NAMALWA (cell line): ENCODE measurements around the gene TRAPPC8.
"Not testable (repeated sequence)": the region's sequence is repeated elsewhere in the genome, so short reads cannot be mapped to it uniquely, and the experiment has no call there.

Source experiments
- DNase-seq: peaks from one replicate; pipeline ENCODE4 v3.0.0-alpha.2; 2015; ENCODE audit warnings: low spot score

TRAPPC8 gene

DNA sequence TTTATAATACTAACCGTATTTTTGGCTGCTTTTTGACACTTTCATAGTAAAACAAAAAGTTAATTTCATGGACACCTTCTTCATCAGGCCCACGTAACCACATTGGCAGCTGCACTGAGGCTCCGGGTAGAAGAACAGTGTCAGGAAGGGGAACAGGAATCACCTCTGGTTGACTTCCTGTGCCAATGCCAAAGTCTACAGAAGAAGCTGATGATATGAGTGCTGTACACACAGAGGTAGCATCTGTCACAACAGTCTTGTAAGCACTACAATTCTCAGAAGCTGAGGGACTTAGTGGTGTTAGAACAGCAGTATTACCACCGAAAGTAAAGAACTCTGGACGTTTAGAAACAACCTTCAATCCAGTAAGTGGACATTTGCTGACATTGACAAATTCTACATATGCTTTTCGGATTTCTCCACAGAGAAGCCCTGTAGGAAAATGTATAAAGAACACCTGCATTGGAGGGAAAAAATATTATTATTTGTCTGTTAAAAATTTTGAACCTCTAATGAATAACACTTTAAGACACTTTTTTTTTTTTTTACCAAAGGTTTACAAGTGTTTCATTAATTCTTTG is 85.3 kb downstream of the TRAPPC8 start:
- no peak for DNase-seq

DNA sequence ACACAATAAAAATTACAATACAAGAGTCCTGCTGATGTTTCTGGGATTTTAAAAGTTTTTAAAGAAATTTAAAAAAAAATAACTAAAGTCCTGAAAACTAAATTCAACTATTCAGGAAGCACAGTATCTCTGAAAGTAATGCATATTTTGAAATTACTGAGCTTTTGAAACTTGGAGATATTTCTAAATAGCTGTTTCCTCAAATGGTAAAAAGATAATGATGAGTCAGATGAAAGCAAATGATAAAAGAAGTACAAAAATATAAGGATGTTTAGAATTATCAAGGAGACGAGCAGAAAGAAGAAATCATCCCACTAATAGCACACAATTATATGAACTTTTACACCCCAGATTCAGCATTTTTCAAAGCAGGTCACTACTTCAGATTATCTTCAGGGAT is 92.1 kb downstream of the TRAPPC8 start:
- DNase-seq = no peak

DNA sequence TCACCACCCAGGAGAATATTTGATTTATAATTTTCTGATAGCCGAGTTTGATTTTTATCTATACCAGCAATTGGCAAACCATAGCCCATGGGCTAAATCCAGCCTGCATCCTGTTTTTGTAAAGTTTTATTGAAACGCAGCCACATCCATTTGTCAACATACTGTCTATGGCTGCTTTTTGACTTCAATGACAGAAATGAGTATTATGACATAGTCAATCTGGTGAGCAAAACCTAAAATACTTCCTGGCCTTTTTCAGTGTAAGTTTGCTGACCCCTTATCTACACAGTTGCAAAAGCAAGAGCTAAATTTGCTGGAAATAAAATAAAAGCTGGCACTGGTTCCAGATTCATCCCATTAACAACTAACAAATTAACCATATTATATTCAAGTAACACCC is 102.4 kb downstream of the TRAPPC8 start:
- DNase-seq = no peak

DNA sequence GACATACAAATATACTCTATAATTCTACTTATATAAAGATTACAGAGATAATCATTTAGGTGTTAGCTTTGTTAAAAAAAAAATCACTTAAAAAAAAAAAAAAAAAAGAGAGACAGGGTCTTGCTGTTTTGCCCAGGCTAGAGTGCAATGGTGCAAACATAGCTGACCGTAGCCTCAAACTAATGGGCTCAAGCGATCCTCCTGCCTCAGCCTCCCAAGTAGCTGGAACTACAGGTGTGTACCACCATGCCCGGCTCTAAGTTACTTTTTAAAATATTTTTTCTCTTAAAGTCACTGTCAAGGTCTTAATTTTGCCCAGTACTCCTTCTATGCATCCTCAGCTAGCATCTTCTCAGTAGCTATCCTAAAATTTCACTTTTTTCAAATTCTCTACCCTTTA is 105.0 kb downstream of the TRAPPC8 start:
- no peak for DNase-seq

DNA sequence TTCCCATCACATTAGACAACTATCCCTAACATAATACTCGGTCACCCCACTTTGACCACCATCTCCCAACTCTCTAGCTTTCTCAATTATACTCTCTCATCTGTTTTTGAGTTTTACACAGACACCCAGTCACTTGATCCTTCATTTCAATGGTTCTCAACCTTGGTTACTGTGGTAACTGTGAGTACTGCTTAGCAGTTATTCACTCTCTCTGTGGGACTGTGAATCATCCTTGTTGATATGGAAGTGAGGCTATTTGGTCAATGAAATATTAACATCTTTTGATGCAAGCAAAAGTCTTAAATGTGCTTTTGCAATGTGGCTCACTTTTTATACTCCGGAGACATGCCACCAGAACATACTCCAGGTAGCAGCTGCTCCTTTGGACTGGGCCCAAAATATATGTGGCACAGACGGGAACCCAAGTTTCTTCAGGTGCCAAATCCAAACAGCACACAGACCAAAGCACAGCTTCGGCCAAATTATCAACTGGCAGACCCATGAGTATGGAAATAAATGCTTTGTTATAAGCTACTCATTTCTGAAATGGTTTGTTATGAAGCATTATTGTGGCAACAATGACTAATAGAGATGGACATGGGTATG is 107.3 kb downstream of the TRAPPC8 start:
- no peak for DNase-seq

DNA sequence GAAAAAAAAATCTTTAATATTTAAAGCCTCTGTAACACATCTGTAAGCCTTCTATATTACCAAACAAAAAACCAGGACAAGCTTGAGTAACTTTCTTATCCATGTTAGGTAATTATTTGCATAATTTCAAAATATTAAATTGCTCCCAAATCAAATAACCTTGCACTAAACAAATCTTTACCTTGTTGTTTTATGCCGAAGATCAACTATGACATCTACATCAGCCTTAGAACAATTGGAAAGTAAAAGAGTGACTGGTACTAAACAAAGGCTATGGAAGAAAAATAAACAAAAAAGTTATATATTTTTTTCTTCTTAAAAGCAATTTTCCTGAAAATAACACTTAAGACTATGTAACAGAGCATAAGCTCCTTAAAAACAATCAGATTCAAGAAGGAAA is 111.0 kb downstream of the TRAPPC8 start:
- DNase-seq = no peak

DNA sequence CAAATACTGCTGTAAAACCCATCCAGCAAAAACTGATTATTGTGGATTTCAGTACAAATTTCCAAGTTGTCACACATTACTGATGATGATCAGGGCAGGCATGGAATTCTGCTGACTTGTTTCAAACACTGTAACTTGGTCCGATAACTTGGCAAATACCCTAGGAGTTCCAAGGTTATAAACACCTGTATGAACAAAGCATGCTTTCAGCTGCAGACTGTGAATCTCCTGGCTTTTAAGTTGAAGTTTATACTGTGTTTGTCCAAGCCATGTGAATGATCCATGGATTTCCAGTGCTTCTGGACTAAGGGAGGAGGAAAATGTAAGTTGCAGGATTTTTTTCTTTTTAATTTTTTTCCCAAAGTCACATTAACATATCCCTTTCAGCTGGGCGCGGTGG is 112.2 kb downstream of the TRAPPC8 start:
- no peak for DNase-seq

DNA sequence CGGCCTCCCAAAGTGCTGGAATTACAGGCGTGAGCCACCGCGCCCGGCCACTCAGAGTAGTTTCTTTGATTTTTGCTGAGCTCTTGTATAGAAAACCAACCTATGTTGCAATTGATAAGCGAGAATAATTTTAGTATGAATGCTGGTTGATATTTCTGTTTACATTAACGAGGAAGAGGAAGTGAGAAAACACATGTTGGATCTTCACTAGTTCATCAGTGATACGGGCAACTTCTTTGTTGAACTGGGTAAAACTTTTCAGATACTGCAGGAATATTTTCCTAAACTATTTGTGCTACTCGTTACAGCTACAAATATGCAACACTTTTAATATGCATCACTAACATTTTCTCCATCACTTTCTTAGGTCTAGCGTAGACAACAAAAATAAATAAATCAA is 114.3 kb downstream of the TRAPPC8 start:
- no peak for DNase-seq

DNA sequence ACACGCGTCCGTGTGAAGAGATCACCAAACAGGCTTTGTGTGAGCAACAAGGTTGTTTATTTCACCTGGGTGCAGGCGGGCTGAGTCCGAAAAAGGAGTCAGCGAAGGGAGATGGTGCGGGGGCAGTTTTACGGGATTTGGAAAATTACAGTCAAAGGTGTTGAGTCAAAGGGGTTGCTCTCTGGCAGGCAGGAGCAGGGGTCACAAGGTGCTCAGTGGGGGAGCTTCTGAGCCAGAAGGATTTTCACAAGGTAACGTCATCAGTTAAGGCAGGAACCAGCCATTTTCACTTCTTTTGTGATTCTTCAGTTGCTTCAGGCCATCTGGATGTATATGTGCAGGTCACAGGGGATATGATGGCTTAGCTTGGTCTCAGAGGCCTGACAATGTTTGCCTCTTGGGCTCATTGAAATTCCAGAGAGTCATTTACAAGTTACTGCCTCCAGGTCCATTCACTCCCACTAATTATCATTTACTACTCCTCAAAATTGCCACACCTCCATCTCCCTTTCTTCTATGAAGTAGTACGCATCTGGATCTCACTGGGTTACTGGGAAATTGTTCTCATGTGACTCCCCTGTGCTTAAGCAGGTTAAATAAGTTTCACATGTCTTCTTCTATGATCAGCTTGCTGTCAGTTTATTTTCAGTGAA is 116.1 kb downstream of the TRAPPC8 start:
- not testable (repeated sequence) for DNase-seq

DNA sequence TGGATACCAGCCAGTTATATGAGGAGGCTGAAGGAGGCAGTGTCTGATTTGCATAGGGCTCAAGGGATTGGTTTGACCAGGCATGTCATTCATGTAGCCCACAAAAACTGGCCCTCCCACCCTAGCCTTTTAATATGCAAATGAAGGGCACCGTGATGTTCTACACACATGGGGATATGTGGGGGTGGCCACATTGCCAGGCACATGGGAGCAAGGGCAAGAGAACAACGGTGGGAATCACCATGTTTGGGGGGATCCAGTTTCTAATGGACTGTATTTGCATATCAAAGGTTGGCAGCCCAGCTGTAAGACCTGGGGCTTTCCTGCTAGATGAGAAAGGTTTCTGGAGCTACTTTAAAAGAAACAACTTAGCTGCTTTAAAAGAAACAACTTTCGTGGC is 117.2 kb downstream of the TRAPPC8 start:
- DNase-seq = peak; percentile 44

DNA sequence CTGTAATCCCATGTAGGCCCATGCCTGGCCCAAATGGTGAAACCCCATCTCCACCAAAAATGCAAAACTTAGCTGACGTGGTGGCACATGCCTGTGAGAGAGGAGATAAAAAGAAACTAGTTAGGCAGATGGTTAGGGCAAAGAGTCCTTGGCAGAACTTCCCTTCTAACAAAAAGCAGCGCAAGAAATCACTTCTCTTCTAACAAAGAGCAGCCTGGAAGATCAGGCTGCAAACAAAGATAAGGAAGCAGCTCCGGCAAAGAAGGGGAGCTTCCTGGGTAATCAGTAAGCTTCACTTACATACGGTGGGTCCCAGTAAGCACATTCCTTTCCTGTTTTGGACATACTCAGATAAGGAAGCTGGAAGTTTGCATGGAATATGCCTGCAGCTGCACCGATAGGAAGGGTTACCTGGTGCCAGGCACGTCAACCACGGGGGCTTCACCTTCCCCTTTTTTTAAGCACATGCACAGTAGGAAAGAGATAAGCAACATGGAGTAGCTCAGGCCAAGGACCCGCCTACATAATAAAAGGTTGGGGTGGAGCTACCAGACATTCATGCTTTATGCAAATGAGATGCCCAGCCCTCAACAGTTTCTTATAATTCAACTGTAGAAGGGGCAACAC is 121.3 kb downstream of the TRAPPC8 start:
- peak; percentile 22 for DNase-seq

DNA sequence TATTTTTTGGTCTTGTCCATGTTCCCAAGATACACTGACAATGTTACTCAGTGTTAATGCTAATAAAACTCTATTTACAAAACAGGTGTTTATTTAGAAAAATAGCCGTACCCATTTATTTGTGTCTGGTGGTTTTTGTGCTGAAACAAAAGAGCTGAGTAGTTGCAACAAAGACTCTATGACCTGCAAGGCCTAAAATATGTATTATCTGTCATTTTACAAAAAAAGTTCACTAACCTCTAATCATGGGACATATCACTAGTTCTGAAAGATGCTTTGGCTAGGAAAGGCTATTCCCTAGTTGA is 123.1 kb downstream of the TRAPPC8 start:
- no peak for DNase-seq

DNA sequence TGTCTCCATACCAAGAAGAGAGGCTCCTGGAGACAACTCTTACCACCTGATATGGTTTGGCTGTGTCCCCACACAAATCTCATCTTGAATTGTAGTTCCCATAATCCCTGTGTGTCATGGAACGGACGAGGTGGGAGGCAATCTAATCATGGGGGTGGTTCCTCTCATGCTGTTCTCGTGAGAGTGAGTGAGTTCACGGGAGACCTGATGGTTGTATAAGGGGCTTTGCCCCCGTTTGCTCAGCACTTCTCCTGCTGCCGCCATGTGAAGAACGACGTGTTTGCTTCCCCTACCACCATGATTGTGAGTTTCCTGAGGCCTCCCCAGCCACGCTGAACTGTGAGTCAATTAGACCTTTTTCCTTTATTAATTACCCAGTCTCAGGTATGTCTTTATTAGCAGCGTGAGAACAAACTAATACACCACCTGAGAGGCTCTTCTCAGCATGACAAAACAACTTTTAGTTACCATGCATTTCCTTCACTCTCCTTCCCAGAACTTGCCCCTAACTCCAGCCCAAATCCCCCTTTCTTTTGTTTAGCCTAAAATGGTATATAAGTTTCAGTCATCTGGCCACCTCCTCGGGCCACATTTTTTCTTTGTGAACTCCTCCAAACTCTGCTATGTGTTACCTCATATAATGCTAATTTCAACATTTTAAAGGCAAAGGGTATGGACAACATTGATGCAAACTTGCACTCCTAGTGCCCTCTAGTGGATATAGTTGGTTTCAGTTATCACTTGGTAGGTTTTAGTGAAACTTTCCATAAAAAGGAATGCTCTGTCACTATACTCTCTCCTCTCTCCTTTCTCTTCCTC is 123.6 kb downstream of the TRAPPC8 start:
- peak; percentile 75 for DNase-seq

DNA sequence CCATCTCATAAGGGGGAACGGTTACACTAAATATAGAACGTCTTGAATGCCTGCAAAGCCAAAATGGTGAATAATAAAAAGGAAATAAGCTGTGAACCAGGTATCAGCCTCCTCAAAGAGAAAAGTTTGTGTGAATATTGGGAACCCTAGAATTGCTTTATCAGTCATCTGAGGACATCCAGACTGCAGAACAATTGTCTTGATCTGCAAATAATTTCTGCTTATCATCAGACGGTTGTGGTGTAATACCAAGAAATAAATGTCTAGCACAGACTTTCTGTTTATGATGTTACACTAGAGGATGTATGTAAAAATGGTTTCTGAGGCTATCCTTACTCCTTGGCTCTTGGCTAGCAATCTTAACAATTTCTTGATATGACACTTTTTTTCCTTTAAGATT is 128.8 kb downstream of the TRAPPC8 start:
- DNase-seq = no peak

DNA sequence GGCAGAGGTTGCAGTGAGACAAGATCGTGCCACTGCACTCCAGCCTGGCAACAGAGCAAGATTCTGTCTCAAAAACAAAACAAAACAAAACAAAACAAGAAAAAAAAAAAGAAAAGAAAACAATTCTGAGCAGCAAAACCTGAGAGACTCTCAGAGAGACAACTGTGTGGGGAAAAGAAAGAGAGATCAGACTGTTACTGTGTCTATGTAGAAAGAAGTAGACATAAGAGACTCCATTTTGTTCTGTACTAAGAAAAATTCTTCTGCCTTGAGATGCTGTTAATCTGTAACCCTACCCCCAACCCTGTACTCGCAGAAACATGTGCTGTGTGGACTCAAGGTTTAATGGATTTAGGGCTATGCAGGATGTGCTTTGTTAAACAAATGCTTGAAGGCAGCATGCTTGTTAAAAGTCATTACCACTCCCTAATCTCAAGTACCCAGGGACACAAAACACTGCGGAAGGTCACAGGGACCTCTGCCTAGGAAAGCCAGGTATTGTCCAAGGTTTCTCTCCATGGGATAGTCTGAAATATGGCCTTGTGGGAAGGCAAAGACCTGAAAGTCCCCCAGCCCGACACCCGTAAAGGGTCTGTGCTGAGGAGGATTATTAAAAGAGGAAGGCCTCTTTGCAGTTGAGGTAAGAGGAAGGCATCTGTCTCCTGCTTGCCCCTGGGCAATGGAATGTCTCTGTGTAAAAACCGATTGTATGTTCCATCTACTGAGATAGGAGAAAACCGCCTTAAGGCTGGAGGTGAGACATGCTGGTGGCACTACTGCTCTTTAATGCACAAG is 132.4 kb downstream of the TRAPPC8 start:
- DNase-seq = not testable (repeated sequence)

DNA sequence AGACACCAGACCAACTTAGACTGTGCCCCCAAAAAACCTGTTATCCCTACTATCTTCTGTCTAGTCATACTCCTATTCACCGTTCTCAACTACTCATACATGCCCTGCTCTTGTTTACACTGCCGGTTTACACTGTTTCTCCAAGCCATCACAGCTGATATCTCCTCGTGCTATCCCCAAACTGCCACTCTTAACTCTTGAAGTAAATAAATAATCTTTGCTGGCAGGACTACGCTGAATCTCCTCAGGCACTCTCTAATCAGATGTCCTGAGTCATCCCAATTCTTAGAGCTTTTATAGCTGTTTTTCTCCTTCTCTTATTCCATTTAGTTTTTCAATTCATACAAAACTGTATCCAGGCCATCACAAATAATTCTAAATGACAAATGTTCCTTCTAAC is 133.9 kb downstream of the TRAPPC8 start:
- not testable (repeated sequence) for DNase-seq

DNA sequence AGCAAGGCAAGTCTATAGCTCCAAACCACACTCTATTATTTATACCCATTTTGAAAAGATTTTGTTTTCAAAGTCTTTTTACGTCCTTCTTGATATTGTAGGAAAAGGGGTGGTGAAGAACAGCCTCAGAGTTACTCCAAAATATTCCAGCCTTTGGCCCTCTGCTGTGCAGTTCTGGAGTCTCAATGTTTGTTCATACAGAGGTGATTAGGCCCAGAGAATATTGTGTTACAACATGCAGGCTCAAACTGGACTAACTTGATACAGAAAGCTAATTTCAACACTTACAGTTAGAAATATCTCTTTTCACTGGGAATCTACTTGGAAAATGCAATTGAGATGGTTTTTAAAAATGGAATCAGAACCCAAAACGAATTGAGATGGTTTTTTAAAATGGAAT is 141.8 kb downstream of the TRAPPC8 start:
- no peak for DNase-seq

DNA sequence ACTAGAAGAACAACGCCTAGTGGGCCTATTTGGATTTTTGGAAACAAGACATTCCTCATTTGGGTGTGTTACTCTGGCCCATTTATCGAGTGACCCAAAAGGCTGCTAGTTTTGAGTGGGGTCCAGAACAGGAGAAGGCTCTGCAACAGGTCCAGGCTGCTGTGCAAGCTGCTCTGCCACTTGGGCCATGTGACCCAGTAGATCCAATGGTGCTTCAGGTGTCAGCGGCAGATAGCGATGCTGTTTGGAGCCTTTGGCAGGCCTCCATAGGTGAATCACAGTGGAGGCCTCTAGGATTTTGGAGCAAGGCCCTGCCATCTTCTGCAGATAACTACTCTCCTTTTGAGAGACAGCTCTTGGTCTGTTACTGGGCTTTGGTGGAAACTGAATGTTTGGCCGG is 143.7 kb downstream of the TRAPPC8 start:
- DNase-seq = not testable (repeated sequence)

DNA sequence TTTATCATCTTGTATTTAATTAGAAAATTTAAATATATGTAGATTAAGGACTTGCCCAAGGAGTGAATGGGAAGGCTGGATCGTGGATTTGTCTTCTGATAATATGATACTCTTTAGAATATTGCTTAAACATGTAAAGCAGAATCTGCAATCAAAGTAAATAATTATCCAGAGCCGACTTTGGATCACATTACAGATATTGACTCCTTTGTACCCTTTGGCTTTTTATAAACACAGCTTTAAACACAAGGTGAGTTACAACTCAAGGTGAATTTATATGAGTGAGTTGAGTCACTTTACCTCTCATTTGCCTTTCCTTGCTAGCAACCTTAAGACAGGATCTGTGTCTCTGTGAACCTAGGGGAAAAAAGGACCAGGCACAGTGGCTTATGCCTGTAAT is 144.5 kb downstream of the TRAPPC8 start:
- DNase-seq = no peak

DNA sequence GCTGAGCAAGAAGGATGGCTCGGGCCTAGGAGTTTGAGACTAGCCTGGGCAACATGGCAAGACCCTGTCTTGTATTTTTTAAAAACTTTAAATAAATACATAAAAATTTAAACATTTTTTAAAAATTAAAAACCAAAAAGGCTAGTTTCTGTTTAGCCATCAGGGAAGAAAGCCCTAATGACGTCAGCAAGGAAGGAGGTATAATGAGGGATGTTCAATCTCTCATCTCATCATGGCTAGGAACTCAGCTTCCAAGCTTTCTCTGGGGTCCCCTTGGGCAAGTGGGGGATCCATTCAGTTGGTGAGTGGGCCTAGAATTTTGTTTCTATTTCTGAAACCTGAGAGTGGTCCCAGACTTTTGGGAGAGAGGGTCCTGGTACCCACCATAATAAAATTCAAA is 147.2 kb downstream of the TRAPPC8 start:
- DNase-seq = no peak

DNA sequence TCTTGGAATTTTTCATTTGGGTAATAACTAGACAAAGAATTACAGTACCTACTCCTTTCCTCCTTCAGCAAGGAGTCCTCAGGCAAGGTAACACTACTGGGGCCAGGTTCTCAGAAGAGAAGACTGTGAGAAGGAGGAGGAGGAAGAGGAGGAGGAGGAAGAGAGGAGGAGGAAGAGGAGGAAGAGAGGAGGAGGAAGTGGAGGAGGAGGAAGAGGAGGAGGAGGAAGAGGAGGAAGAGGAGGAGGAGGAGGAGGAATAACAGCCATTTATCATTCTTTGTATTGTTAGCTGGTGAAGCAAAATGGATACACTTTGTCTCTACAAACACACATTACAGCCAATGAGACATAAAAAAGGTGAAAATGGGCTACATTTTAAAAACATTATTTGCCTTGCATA is 149.4 kb downstream of the TRAPPC8 start:
- no peak for DNase-seq

DNA sequence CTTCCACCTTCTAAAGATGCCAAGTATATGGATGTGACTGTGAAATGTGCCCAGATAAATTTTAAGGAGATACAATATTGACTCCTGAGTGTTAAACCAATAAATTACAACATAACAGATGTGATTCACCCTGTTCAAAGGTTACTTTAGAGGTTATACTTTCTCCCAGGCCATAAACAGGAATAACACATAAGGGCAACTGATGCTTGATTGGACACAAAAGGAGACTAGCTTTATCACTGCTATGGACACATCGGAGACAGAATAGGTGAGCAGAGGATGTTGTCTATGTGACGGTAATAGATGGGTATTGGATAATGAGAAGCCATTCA is 150.4 kb downstream of the TRAPPC8 start:
- DNase-seq = no peak
